Pancreas (tissue), 10 donors: Measurements from ENCODE around the gene DUOX2. TPM values are rescaled to one million over a fixed set of nuclear protein-coding genes. Genes with fewer than 3 reads are reported as not detected.

Experiments
- ATAC-seq, 4 donors: fragments of 200-7000 bp; cut with Tn5 transposase; one replicate each; pipeline versions ENCODE4 v1.8.0 to v1.9.1; 2020; ENCODE audit warnings: mild to moderate bottlenecking in 4 of 4, moderate library complexity in 4 of 4
- DNase-seq, 6 donors: peaks; one replicate each; pipeline ENCODE4 v3.0.0-alpha.2; 2020
- FAIRE-seq: peaks from 2 replicates; lab custom pipeline; 2012; peaks lifted over from hg19 to GRCh38; lab: Jason Lieb, UNC
- H3K27ac ChIP-seq, 4 donors: fragments of 200-600 bp; sonication (generic); 1 replicate in 3 of 4; 2 replicates in 1 of 4; pipeline versions ENCODE4 v1.5.0 to v1.8.0; 2020
- H3K27me3 ChIP-seq, 4 donors: fragments of 200-600 bp; one replicate each; pipeline ENCODE4 v1.8.0; 2021
- H3K36me3 ChIP-seq, 3 donors: fragments of 200-600 bp; sonication (generic) in 1 of 3; one replicate each; pipeline versions ENCODE4 v1.5.0 to v1.8.0; 2020 to 2021
- H3K4me1 ChIP-seq, 3 donors: fragments of 200-600 bp; one replicate each; pipeline ENCODE4 v1.8.0; 2021
- H3K4me3 ChIP-seq, 4 donors: fragments of 200-600 bp; sonication (generic) in 2 of 4; one replicate each; pipeline versions ENCODE4 v1.5.0 to v1.8.0; 2020 to 2021
- H3K9me3 ChIP-seq, 4 donors: fragments of 200-600 bp; one replicate each; pipeline ENCODE4 v1.8.0; 2021
- CTCF ChIP-seq, 4 donors: fragments of 200-600 bp; sonication (generic) in 3 of 4; IDR thresholded peaks; one replicate each; pipeline versions ENCODE4 v1.5.0 to v1.8.0; 2021; ENCODE audit warnings: antibody characterized with exemption in 4 of 4
- WGBS, 2 donors: extraction: QIAGEN DNeasy Blood & Tissue Kit; methylation state at CpG; one replicate each; pipeline ENCODE4 v1.1.7; 2013; 5-methylcytosine and 5-hydroxymethylcytosine counted together
- intact Hi-C, 3 donors: fragments of 100-400 bp; cut with DNase I; formaldehyde crosslinking; loops; one replicate each; pipeline versions ENCODE4 v1.11.1 to v1.14.2; 2022
- polyA plus RNA-seq, 2 donors: library from polyadenylated mRNA; stranded (reverse); fragments of 200-250 nt; gene quantifications; one replicate each; pipeline ENCODE4 v1.2.3, GENCODE V29; 2013
- total RNA-seq, 6 donors: library from RNA; stranded (reverse); fragmentation: NEBNext Ultra II Directional in 4 of 6; extraction: Animal tissue kit (Norgen Biotek cat#: 25700) in 4 of 6; gene quantifications; one replicate each; pipeline versions ENCODE4 v1.2.1 to v1.2.4, GENCODE V29; 2021 to 2023
- donor health status: healthy with polysubstance abuse.
- donor health status: DM: no; HTN: no; CAD: no; lungs with moderate emphysema.
- donor health status: DM: no; HTN: no; CAD: no.
- donor health status: control.
- donor health status: control.
- donor health status: Bipolar disorder and iron deficiency.
- donor health status: DM: yes; HTN: yes; CAD: no.
- donor health status: DM: no; HTN: no; CAD: no.
- donor health status: DM: no; HTN: no; CAD: no.
- donor health status: DM: yes; HTN: yes; CAD: no.

The DUOX2 gene
- total and polyA plus RNA-seq, 8 donors = 0.15 to 32.2 (median 0.87) TPM

GRCh38 chr15:45150997-45151396 is 37.0 kb upstream of the DUOX2 start:
- intact Hi-C loops = no loop called here
- 78 to 89% methylated on average over 6 of the region's 6 CpGs for WGBS, 2 donors
- Histone ChIP-seq H3K9me3 (no peaks in the 10 kb centered on the region), H3K27me3 (no peaks in the 10 kb centered on the region), H3K27ac (no peak overlapping the region), H3K4me3 (no peak overlapping the region), H3K36me3 (no peaks in the 10 kb centered on the region), H3K4me1 (no peaks in the 10 kb centered on the region)
- no peak for FAIRE-seq
- no peak for DNase-seq
- no peak for TF ChIP-seq CTCF (IDR thresholded peaks at IDR 0.05)
- no peak for ATAC-seq

DNA sequence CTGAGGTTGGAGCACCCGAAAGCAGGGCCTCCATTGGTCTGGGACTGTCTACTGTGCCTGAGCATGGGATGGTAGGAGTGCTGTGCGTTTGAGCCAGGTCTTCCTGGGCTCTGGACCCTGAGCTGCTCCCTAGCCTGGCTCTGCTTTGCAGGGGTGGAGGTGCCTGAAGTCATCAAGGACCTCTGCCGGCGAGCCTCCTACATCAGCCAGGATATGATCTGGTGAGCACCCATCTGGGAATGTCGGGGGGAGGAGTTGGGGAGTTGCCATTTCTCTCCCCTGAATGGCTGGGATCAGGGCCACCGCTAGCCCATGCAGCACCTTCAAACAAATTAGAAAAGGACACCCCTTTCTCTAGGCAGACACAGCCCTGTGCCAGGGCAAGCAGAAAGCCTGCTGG is 36.5 kb upstream of the DUOX2 start:
- no peaks in the 10 kb centered on the region for H3K4me1 ChIP-seq
- ATAC-seq (no peak), DNase-seq (peak in 1 of 6 donors; percentile 30), FAIRE-seq (no peak)
- H3K36me3 ChIP-seq = no peaks in the 10 kb centered on the region
- TF ChIP-seq CTCF (IDR thresholded peaks at IDR 0.05) = no peak
- intact Hi-C loops = no loop called here
- 71 to 79% methylated on average over 6 of the region's 6 CpGs for whole genome bisulfite sequencing, 2 donors
- H3K9me3 ChIP-seq = no peaks in the 10 kb centered on the region
- H3K27ac ChIP-seq = no peak overlapping the region
- no peak overlapping the region for H3K4me3 ChIP-seq
- H3K27me3 ChIP-seq = no peaks in the 10 kb centered on the region

GRCh38 chr15:45149060-45149459 is 35.1 kb upstream of the DUOX2 start:
- 59 to 64% methylated on average over 1 of the region's 1 CpG for WGBS, 2 donors
- FAIRE-seq (no peak), DNase-seq (no peak), ATAC-seq (no peak)
- Histone ChIP-seq H3K4me1 (no peaks in the 10 kb centered on the region), H3K27me3 (no peaks in the 10 kb centered on the region), H3K27ac (no peak overlapping the region), H3K9me3 (no peaks in the 10 kb centered on the region), H3K36me3 (no peaks in the 10 kb centered on the region), H3K4me3 (no peak overlapping the region)
- TF ChIP-seq CTCF (IDR thresholded peaks at IDR 0.05) = no peak
- intact Hi-C loops = no loop called here

- whole genome bisulfite sequencing, 2 donors = 83 to 84% methylated on average over 12 of the region's 12 CpGs
- no peak overlapping the region for H3K27ac ChIP-seq
- H3K36me3 ChIP-seq = no peaks in the 10 kb centered on the region
- FAIRE-seq = no peak
- peak in 1 of 6 donors; percentile 27 for DNase-seq
- no peak overlapping the region for H3K4me3 ChIP-seq
- H3K9me3 ChIP-seq = no peaks in the 10 kb centered on the region
- intact Hi-C loops = no loop called here
- no peaks in the 10 kb centered on the region for H3K4me1 ChIP-seq
- TF ChIP-seq CTCF (IDR thresholded peaks at IDR 0.05) = no peak
- ATAC-seq = no peak
- no peaks in the 10 kb centered on the region for H3K27me3 ChIP-seq
Observed at GRCh38 chr15:45148076-45149059, 34.4 kb upstream of the DUOX2 start.

DNA sequence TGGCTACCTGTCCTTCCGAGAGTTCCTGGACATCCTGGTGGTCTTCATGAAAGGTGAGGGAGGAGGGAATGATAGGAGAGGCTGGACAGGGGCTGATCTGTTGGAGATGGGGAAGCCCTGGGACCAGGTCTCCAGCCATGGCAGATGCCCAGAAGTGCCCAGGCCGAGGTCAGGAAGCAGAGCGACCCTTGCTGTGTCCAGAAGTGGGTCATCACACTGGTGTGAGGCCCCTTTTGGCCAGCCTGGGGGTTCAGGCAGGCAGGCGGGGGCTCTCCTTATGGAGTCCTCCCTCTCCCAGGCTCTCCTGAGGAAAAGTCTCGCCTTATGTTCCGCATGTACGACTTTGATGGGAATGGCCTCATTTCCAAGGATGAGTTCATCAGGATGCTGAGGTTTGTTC is 33.6 kb upstream of the DUOX2 start:
- Histone ChIP-seq H3K27me3 (no peaks in the 10 kb centered on the region), H3K4me3 (no peak overlapping the region), H3K27ac (no peak overlapping the region), H3K4me1 (no peaks in the 10 kb centered on the region), H3K36me3 (no peaks in the 10 kb centered on the region), H3K9me3 (no peaks in the 10 kb centered on the region)
- intact Hi-C loops = no loop called here
- FAIRE-seq (no peak), ATAC-seq (no peak), DNase-seq (peak in 1 of 6 donors; percentile 47)
- WGBS, 2 donors = 85 to 92% methylated on average over 7 of the region's 7 CpGs
- TF ChIP-seq CTCF (IDR thresholded peaks at IDR 0.05) = no peak
